Right cardiac atrium (tissue), 5 donors: Measurements from ENCODE around the gene ADSS1. TPM values are rescaled to one million over a fixed set of nuclear protein-coding genes. Genes with fewer than 3 reads are reported as not detected.
"Not testable (repeated sequence)": the region's sequence is repeated elsewhere in the genome, so short reads cannot be mapped to it uniquely, and the experiment has no call there.

Source experiments
- ATAC-seq, 2 donors: fragments of 200-7000 bp; cut with Tn5 transposase; one replicate each; pipeline versions ENCODE4 v1.8.0 to v1.9.1; 2020; ENCODE audit warnings: moderate library complexity in 2 of 2, mild to moderate bottlenecking in 1 of 2
- DNase-seq, 3 donors: peaks; one replicate each; pipeline ENCODE4 v3.0.0-alpha.2; 2020
- H3K27ac ChIP-seq: one replicate; pipeline ENCODE4 v1.5.1; 2013; ENCODE audit warnings: mild to moderate bottlenecking, low read length, control low read depth, moderate library complexity
- H3K27me3 ChIP-seq: one replicate; pipeline ENCODE4 v1.6.1; 2013; ENCODE audit not compliant: control insufficient read depth, insufficient read depth
- H3K4me1 ChIP-seq: one replicate; pipeline ENCODE4 v1.6.1; 2013; ENCODE audit warnings: low read length; ENCODE audit not compliant: control insufficient read depth, insufficient read depth
- H3K4me3 ChIP-seq: one replicate; pipeline ENCODE4 v1.5.1; 2013; ENCODE audit warnings: low read length, control low read depth
- H3K9me3 ChIP-seq: one replicate; pipeline ENCODE4 v1.6.1; 2013; ENCODE audit warnings: low read length; ENCODE audit not compliant: control insufficient read depth
- WGBS: extraction: QIAGEN DNeasy Blood & Tissue Kit; methylation state at CpG from one replicate; pipeline ENCODE4 v1.1.7; 2013; 5-methylcytosine and 5-hydroxymethylcytosine counted together
- intact Hi-C, 4 donors: fragments of 100-400 bp; cut with DNase I; formaldehyde crosslinking; loops; one replicate each; pipeline versions ENCODE4 v1.11.0 to v1.14.0; 2022 to 2023
- polyA plus RNA-seq: library from polyadenylated mRNA; stranded (reverse); fragments of 200-250 nt; gene quantifications from one replicate; pipeline ENCODE4 v1.2.3, GENCODE V29; 2013
- total RNA-seq, 4 donors: library from RNA; stranded (reverse); fragmentation: NEBNext Ultra II Directional; extraction: Animal tissue kit (Norgen Biotek cat#: 25700); gene quantifications; one replicate each; pipeline ENCODE4 v1.2.1, GENCODE V29; 2021
- donor health status: healthy with polysubstance abuse.
- donor health status: DM: no; HTN: yes; CAD: no.
- donor health status: DM: no; HTN: no; CAD: no.
- donor health status: DM: no; HTN: yes; CAD: no; lungs with severe emphysema.
- donor health status: DM: yes; HTN: yes; CAD: no.

ADSS1 gene
- total and polyA plus RNA-seq, 5 donors = 156 to 217 (median 199) TPM

GRCh38 chr14:104746934-104747481, 23.0 kb downstream of the ADSS1 start:
- ATAC-seq = peak in 1 of 2 donors; percentile 63
- Histone ChIP-seq H3K27ac (no peak overlapping the region), H3K9me3 (no peaks in the 10 kb centered on the region), H3K4me3 (no peak overlapping the region), H3K4me1 (no peaks in the 10 kb centered on the region), H3K27me3 (no peaks in the 10 kb centered on the region)
- peak; percentile 63 to 91 (median 85) for DNase-seq
- intact Hi-C loops = no loop called here
- 60% methylated on average over 7 of the region's 7 CpGs for WGBS

DNA sequence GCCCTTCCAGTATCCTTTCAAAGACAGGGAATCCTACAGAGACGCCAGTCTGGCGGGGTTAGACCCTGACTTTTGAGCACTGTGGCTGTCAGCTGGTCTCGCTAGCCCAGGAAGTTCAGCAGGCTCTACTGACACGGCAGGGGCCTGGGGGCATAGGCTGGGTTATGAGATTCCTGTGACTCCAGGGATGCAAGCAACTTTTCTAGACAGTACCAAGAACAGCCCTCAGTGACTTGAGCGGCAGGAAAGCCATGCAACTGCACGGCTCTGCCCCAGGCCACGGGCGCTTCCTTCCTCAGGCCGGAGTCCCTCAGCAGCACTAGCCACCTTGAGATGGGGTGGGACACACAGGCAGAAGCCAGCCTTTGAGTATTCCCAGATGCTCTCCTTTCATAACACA, 23.8 kb downstream of the ADSS1 start:
- ATAC-seq = no peak
- 80% methylated on average over 9 of the region's 9 CpGs for WGBS
- no peaks in the 10 kb centered on the region for H3K9me3 ChIP-seq
- peaks cover 2% of the 10 kb centered on the region for H3K4me1 ChIP-seq
- H3K27ac ChIP-seq = no peak overlapping the region
- no peaks in the 10 kb centered on the region for H3K27me3 ChIP-seq
- intact Hi-C loops = no loop called here
- DNase-seq = peak; percentile 4 to 32 (median 28)
- no peak overlapping the region for H3K4me3 ChIP-seq

- H3K4me3 ChIP-seq = no peak overlapping the region
- intact Hi-C loops = no loop called here
- H3K27ac ChIP-seq = no peak overlapping the region
- ATAC-seq = no peak
- no peaks in the 10 kb centered on the region for H3K9me3 ChIP-seq
- H3K27me3 ChIP-seq = no peaks in the 10 kb centered on the region
- peak; percentile 35 to 85 (median 83) for DNase-seq
- WGBS = 59% methylated on average over 11 of the region's 11 CpGs
- H3K4me1 ChIP-seq = peaks cover 2% of the 10 kb centered on the region
Measured at GRCh38 chr14:104749111-104749649, 25.2 kb downstream of the ADSS1 start.

- ATAC-seq = no peak
- intact Hi-C loops = no loop called here
- Histone ChIP-seq H3K27ac (no peak overlapping the region), H3K4me1 (peaks cover 2% of the 10 kb centered on the region), H3K9me3 (no peaks in the 10 kb centered on the region), H3K27me3 (no peaks in the 10 kb centered on the region), H3K4me3 (no peak overlapping the region)
- DNase-seq = peak; percentile 8 to 53 (median 32)
- WGBS = 78% methylated on average over 12 of the region's 12 CpGs
Measured at GRCh38 chr14:104750056-104750752, 26.2 kb downstream of the ADSS1 start.

DNA sequence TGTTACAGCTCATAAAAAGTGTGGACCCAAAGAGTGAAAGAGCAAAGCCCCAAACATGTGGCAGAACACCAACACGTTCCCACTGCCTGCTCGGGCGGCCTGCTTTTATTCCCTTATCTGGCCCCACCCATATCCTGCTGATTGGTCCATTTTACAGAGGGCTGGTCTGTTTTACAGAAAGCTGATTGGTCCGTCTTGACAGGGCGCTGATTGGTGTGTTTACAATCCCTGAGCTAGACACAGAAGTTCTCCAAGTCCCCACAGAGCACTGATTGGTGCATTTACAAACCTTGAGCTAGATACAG, 26.7 kb downstream of the ADSS1 start:
- intact Hi-C loops, ATAC-seq, H3K9me3 ChIP-seq, H3K4me1 ChIP-seq, H3K4me3 ChIP-seq, H3K27ac ChIP-seq, H3K27me3 ChIP-seq: not testable (repeated sequence)
- 89% methylated on average over 5 of the region's 5 CpGs for WGBS
- peak; percentile 8 to 41 (median 32) for DNase-seq

DNA sequence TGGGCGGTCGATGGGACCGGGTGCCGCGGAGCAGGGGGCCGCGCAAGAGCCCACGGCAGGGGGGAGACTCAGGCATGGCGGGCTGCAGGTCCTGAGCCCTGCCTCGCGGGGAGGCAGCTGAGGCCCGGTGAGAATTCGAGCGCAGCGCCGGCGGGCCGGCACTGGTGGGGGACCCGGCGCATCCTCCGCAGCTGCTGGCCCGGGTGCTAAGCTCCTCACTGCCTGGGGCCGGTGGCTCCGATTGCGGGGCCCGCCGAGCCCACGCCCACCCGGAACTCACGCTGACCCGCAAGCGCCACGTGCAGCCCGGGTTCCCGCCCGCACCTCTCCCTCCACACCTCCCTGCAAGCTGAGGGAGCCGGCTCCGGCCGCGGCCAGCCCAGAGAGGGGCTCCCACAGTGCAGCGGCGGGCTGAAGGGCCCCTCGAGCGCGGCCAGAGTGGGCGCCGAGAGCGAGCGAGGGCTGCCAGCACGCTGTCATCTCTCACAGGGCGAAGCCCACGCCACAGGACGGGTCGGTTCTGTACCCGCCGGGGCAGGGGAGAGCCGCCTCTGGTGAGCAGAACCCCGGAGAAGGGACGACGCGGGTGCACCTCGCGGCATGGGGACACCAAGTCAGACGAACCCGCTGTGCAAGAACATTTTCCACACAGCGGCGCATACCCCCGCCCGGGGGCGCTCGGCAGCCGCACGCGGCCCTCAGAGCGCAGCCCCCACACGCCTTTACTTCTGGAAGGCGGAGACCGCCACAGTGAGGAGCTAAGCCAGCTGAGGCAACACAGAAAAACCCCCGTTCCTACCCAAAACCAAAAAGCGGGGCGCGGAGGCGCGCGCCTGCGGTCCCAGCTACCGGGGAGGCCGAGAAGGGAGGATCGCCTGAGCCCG, 27.8 kb downstream of the ADSS1 start:
- DNase-seq = peak; percentile 43 to 79 (median 73)
- 83% methylated on average over 90 of the region's 90 CpGs for WGBS
- Histone ChIP-seq H3K27ac (peak overlapping the region; percentile 63), H3K4me3 (peak overlapping the region; percentile 39), H3K9me3 (no peaks in the 10 kb centered on the region), H3K27me3 (no peaks in the 10 kb centered on the region), H3K4me1 (peaks cover 2% of the 10 kb centered on the region)
- ATAC-seq = no peak
- intact Hi-C loops = no loop called here

- peak overlapping the region; percentile 39 for H3K4me3 ChIP-seq
- no peaks in the 10 kb centered on the region for H3K9me3 ChIP-seq
- intact Hi-C loops = no loop called here
- H3K27ac ChIP-seq = peak overlapping the region; percentile 63
- 6% methylated on average over 21 of the region's 21 CpGs for WGBS
- no peaks in the 10 kb centered on the region for H3K27me3 ChIP-seq
- peaks cover 2% of the 10 kb centered on the region for H3K4me1 ChIP-seq
- no peak for DNase-seq
- peak in 1 of 2 donors; percentile 0 for ATAC-seq
Measured at GRCh38 chr14:104752423-104752734, 28.4 kb downstream of the ADSS1 start.

- H3K9me3 ChIP-seq = no peaks in the 10 kb centered on the region
- peak within 1 kb of the TSS; percentile 76 for H3K4me3 ChIP-seq
- under 1% methylated on average over 95 of the region's 95 CpGs for WGBS
- peak; percentile 100 for DNase-seq
- H3K4me1 ChIP-seq = peaks cover 2% of the 10 kb centered on the region
- H3K27me3 ChIP-seq = no peaks in the 10 kb centered on the region
- peak; percentile 96 to 97 for ATAC-seq
- intact Hi-C loops = no loop called here
- peak within 1 kb of the TSS; percentile 75 for H3K27ac ChIP-seq
Measured at GRCh38 chr14:104752735-104753527, 28.9 kb downstream of the ADSS1 start, which contains the start of gene SIVA1. Gene SIVA1 (plus strand): TSS chr14:104753147. CDS start chr14:104753202, 55 bp downstream.

GRCh38 chr14:104753528-104754212, 29.6 kb downstream of the ADSS1 start:
- Histone ChIP-seq H3K27ac (peak overlapping the region; percentile 75), H3K4me3 (peak overlapping the region; percentile 76), H3K27me3 (no peaks in the 10 kb centered on the region), H3K4me1 (peaks cover 2% of the 10 kb centered on the region), H3K9me3 (no peaks in the 10 kb centered on the region)
- peak; percentile 0 to 2 for ATAC-seq
- WGBS = 1% methylated on average over 30 of the region's 30 CpGs
- intact Hi-C loops = no loop called here
- DNase-seq = peak; percentile 42 to 75 (median 74)

DNA sequence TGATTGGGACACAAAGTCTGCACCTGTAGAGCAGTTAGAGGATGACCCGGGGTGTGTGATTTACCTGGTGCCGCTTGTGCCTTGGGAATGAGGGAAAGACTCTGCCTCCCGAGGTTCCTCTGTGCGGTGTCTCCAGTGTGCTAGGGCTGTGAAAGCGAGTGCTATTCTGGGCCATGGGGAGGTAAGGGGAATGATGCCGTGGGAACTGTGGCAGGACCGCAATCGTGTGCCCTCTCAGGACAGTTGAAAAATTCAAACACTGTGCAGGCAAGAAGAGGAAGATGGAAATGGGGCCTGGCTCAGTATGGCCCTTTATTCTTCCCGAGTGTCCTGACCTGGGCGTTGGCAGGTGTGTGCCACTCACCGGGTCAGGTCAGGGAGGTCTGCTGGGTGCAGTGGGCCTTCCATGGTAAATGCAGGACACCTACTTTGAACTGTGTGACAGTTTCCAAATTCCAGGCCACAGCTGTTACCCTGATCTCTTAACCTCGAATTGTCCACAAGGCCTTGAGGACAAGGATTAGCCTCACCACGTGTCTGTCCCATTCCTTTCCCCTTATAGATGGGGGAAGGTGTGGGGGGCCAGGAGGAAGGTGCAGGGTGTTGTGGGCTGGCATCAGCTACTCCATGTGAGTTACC, 30.3 kb downstream of the ADSS1 start:
- Histone ChIP-seq H3K4me3 (peak overlapping the region; percentile 76), H3K9me3 (no peaks in the 10 kb centered on the region), H3K27me3 (no peaks in the 10 kb centered on the region), H3K27ac (no peak overlapping the region), H3K4me1 (peaks cover 2% of the 10 kb centered on the region)
- no peak for ATAC-seq
- intact Hi-C loops = no loop called here
- 57% methylated on average over 13 of the region's 13 CpGs for WGBS
- peak; percentile 9 to 28 (median 13) for DNase-seq
